ENCODE measurements around the gene PSMB4. TPM values are rescaled to one million over a fixed set of nuclear protein-coding genes. Genes with fewer than 3 reads are reported as not detected.

Gene PSMB4
- total RNA-seq, 1 experiment from 2014 or later, result 414 TPM

DNA sequence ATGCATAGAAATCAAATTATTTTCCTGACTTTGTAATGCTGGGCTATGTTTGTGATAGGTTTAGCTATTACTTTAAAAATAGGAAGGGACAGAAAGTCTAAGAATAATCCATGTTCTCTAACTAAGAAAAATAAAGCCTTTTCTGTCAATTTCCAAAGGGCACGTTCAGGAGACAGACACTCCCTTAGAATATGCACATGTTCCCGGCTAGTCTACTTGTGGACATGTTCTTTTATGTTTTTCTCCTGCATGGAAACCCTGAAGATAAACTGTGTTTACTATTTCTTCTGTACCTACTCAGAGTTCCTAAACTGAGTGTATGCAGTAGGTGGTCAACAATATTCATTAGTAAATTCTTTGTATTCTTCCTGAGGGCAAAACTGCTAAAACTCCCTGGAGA lies 12.5 kb downstream of the PSMB4 start (continued):
- TF ChIP-seq, protein P1, sequence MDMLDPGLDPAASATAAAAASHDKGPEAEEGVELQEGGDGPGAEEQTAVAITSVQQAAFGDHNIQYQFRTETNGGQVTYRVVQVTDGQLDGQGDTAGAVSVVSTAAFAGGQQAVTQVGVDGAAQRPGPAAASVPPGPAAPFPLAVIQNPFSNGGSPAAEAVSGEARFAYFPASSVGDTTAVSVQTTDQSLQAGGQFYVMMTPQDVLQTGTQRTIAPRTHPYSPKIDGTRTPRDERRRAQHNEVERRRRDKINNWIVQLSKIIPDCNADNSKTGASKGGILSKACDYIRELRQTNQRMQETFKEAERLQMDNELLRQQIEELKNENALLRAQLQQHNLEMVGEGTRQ (CRISPR knock-in tag; IDR thresholded peaks at IDR 0.05), result no peak
- TF ChIP-seq TCF7 (CRISPR knock-in tag; IDR thresholded peaks at IDR 0.05; ENCODE audit: low read depth), result no peak
- TF ChIP-seq JUN (CRISPR knock-in tag; IDR thresholded peaks at IDR 0.05), result no peak
- TF ChIP-seq ZNF263 (CRISPR knock-in tag; IDR thresholded peaks at IDR 0.05; ENCODE audit: low read depth), result no peak

DNA sequence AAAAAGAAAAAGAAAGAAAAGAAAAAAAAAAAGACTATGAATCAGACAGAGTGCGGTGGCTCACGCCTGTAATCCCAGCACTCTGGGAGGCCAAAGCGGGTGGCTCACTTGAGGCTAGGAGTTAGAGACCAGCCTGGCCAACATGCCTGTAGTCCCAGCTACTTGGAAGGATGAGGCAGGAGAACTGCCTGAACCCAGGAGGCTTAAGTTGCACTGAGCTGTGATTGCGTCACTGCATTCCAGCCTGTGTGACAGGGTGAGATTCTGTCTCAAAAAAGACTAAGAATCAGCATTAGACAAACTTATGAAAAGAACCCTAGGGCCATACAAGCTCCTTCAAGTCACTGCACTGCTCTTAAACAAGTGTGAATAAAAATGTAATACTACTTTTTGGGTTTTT lies 16.9 kb downstream of the PSMB4 start:
- H3K4me1 Mint-ChIP-seq, result no peaks in the 10 kb centered on the region
- CTCF ChIA-PET, result interaction anchor here (0.7 to 1.0 kb wide), 3 partner anchors 10 to 392 kb away, joined by 3 to 4 read pairs (median 3); no protein-coding TSS in a partner anchor
- ATAC-seq, result no peak

DNA sequence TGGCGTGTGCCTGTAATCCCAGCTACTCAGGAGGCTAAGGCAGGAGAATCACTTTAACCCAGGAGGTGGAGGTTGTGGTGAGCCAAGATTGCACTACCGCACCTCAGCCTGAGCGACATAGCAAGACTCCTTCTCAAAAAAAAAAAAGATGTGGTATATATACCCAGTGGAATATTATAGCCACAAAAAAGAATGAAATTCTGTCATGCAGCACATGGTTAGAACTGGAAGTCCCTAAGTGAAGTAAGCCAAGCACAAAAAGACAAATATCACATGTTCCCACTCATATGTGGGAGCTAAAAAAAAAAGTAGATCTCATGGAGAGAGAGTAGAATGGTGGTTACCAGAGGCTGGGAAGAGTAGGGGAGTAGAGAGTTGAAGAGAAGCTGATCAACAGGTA lies 18.7 kb downstream of the PSMB4 start:
- TF ChIP-seq, protein P2, sequence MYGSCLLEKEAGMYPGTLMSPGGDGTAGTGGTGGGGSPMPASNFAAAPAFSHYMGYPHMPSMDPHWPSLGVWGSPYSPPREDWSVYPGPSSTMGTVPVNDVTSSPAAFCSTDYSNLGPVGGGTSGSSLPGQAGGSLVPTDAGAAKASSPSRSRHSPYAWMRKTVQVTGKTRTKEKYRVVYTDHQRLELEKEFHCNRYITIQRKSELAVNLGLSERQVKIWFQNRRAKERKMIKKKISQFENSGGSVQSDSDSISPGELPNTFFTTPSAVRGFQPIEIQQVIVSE (CRISPR knock-in tag; IDR thresholded peaks at IDR 0.05; ENCODE audit: borderline replicate concordance), result no peak
- TF ChIP-seq ZNF416 (CRISPR knock-in tag; IDR thresholded peaks at IDR 0.05) (no peak), FOXJ3 (CRISPR knock-in tag; IDR thresholded peaks at IDR 0.05; ENCODE audit: borderline replicate concordance) (no peak), ETV6 (CRISPR knock-in tag; IDR thresholded peaks at IDR 0.05) (no peak)
- TF ChIP-seq, protein P3, sequence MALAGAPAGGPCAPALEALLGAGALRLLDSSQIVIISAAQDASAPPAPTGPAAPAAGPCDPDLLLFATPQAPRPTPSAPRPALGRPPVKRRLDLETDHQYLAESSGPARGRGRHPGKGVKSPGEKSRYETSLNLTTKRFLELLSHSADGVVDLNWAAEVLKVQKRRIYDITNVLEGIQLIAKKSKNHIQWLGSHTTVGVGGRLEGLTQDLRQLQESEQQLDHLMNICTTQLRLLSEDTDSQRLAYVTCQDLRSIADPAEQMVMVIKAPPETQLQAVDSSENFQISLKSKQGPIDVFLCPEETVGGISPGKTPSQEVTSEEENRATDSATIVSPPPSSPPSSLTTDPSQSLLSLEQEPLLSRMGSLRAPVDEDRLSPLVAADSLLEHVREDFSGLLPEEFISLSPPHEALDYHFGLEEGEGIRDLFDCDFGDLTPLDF (CRISPR knock-in tag; IDR thresholded peaks at IDR 0.05), result no peak
- TF ChIP-seq, protein P4, sequence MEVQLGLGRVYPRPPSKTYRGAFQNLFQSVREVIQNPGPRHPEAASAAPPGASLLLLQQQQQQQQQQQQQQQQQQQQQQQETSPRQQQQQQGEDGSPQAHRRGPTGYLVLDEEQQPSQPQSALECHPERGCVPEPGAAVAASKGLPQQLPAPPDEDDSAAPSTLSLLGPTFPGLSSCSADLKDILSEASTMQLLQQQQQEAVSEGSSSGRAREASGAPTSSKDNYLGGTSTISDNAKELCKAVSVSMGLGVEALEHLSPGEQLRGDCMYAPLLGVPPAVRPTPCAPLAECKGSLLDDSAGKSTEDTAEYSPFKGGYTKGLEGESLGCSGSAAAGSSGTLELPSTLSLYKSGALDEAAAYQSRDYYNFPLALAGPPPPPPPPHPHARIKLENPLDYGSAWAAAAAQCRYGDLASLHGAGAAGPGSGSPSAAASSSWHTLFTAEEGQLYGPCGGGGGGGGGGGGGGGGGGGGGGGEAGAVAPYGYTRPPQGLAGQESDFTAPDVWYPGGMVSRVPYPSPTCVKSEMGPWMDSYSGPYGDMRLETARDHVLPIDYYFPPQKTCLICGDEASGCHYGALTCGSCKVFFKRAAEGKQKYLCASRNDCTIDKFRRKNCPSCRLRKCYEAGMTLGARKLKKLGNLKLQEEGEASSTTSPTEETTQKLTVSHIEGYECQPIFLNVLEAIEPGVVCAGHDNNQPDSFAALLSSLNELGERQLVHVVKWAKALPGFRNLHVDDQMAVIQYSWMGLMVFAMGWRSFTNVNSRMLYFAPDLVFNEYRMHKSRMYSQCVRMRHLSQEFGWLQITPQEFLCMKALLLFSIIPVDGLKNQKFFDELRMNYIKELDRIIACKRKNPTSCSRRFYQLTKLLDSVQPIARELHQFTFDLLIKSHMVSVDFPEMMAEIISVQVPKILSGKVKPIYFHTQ (CRISPR knock-in tag; IDR thresholded peaks at IDR 0.05), result no peak

More for the DNA sequence above, 16.9 kb downstream of the PSMB4 start:
- H3K27me3 Mint-ChIP-seq (ENCODE audit: low read depth), result no peaks in the 10 kb centered on the region
- peaks cover 66% of the 10 kb centered on the region for H3K36me3 Mint-ChIP-seq
- TF ChIP-seq MYBL2 (CRISPR knock-in tag; IDR thresholded peaks at IDR 0.05), result no peak
- TF ChIP-seq, protein P5, sequence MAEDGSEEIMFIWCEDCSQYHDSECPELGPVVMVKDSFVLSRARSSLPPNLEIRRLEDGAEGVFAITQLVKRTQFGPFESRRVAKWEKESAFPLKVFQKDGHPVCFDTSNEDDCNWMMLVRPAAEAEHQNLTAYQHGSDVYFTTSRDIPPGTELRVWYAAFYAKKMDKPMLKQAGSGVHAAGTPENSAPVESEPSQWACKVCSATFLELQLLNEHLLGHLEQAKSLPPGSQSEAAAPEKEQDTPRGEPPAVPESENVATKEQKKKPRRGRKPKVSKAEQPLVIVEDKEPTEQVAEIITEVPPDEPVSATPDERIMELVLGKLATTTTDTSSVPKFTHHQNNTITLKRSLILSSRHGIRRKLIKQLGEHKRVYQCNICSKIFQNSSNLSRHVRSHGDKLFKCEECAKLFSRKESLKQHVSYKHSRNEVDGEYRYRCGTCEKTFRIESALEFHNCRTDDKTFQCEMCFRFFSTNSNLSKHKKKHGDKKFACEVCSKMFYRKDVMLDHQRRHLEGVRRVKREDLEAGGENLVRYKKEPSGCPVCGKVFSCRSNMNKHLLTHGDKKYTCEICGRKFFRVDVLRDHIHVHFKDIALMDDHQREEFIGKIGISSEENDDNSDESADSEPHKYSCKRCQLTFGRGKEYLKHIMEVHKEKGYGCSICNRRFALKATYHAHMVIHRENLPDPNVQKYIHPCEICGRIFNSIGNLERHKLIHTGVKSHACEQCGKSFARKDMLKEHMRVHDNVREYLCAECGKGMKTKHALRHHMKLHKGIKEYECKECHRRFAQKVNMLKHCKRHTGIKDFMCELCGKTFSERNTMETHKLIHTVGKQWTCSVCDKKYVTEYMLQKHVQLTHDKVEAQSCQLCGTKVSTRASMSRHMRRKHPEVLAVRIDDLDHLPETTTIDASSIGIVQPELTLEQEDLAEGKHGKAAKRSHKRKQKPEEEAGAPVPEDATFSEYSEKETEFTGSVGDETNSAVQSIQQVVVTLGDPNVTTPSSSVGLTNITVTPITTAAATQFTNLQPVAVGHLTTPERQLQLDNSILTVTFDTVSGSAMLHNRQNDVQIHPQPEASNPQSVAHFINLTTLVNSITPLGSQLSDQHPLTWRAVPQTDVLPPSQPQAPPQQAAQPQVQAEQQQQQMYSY (CRISPR knock-in tag; IDR thresholded peaks at IDR 0.05), result no peak
- TF ChIP-seq ZBTB21 (CRISPR knock-in tag; IDR thresholded peaks at IDR 0.05; ENCODE audit: borderline replicate concordance), result no peak
- TF ChIP-seq GABPB1 (CRISPR knock-in tag; IDR thresholded peaks at IDR 0.05), result no peak
- TF ChIP-seq, protein P6, sequence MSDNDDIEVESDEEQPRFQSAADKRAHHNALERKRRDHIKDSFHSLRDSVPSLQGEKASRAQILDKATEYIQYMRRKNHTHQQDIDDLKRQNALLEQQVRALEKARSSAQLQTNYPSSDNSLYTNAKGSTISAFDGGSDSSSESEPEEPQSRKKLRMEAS (CRISPR knock-in tag; IDR thresholded peaks at IDR 0.05), result no peak
- TF ChIP-seq JUN (CRISPR knock-in tag; IDR thresholded peaks at IDR 0.05), result no peak
- no peak for TF ChIP-seq JAZF1 (CRISPR knock-in tag; IDR thresholded peaks at IDR 0.05)
- TF ChIP-seq, protein P7, sequence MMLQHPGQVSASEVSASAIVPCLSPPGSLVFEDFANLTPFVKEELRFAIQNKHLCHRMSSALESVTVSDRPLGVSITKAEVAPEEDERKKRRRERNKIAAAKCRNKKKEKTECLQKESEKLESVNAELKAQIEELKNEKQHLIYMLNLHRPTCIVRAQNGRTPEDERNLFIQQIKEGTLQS (CRISPR knock-in tag; conservative IDR thresholded peaks at IDR 0.05), result no peak
- no peak for TF ChIP-seq NR3C1 (CRISPR knock-in tag; conservative IDR thresholded peaks at IDR 0.05; ENCODE audit: low read depth)
- TF ChIP-seq, protein P8, sequence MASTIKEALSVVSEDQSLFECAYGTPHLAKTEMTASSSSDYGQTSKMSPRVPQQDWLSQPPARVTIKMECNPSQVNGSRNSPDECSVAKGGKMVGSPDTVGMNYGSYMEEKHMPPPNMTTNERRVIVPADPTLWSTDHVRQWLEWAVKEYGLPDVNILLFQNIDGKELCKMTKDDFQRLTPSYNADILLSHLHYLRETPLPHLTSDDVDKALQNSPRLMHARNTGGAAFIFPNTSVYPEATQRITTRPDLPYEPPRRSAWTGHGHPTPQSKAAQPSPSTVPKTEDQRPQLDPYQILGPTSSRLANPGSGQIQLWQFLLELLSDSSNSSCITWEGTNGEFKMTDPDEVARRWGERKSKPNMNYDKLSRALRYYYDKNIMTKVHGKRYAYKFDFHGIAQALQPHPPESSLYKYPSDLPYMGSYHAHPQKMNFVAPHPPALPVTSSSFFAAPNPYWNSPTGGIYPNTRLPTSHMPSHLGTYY (CRISPR knock-in tag; IDR thresholded peaks at IDR 0.05), result no peak
- no peak for TF ChIP-seq FOXJ3 (CRISPR knock-in tag; IDR thresholded peaks at IDR 0.05; ENCODE audit: borderline replicate concordance)
- no peak for TF ChIP-seq SOX15 (CRISPR knock-in tag; IDR thresholded peaks at IDR 0.05)
- TF ChIP-seq ESRRA (CRISPR knock-in tag; IDR thresholded peaks at IDR 0.05; ENCODE audit: borderline replicate concordance), result no peak
- DNase-seq (ENCODE audit: low spot score), result no peak
- POLR2A ChIA-PET, result interaction anchor here (0.7 kb wide), 2 partner anchors 13 to 106 kb away, joined by 6 to 7 read pairs; no protein-coding TSS in a partner anchor
- no peak overlapping the region for H3K27ac Mint-ChIP-seq
- H3K9me3 Mint-ChIP-seq, result no peaks in the 10 kb centered on the region
- no peak overlapping the region for H3K4me3 Mint-ChIP-seq

More for the DNA sequence above, 18.7 kb downstream of the PSMB4 start:
- no peaks in the 10 kb centered on the region for H3K4me1 Mint-ChIP-seq
- no peak for ATAC-seq
- H3K27ac Mint-ChIP-seq, result no peak overlapping the region
- H3K9me3 Mint-ChIP-seq, result no peaks in the 10 kb centered on the region
- no peak for DNase-seq (ENCODE audit: low spot score)
- no peak overlapping the region for H3K4me3 Mint-ChIP-seq
- no peaks in the 10 kb centered on the region for H3K27me3 Mint-ChIP-seq (ENCODE audit: low read depth)
- H3K36me3 Mint-ChIP-seq, result peaks cover 69% of the 10 kb centered on the region
- ChIA-PET POLR2A (no interaction called here), CTCF (no interaction called here)

Measured in WTC11 (cell line).